HepG2 (cell line): Measurements from ENCODE around the gene SNAPIN. TPM values are rescaled to one million over a fixed set of nuclear protein-coding genes. Genes with fewer than 3 reads are reported as not detected.
A peak's percentile ranks its signal among the peaks of the same experiment; 100 is the strongest.

ENCODE experiments used
- EED ChIP-seq: sonication (generic); formaldehyde crosslinking; IDR thresholded peaks from 2 replicates; pipeline ENCODE4 v1.5.0; 2020; ENCODE audit warnings: mild to moderate bottlenecking, missing genetic modification reagents
- HMGA1 ChIP-seq: sonication (generic); formaldehyde crosslinking; conservative IDR thresholded peaks from 2 replicates; pipeline ENCODE4 v1.4.0; 2020; ENCODE audit warnings: missing genetic modification reagents
- HOXD1 ChIP-seq: sonication (generic); formaldehyde crosslinking; IDR thresholded peaks from 2 replicates; pipeline ENCODE4 v1.5.0; 2020; ENCODE audit warnings: missing genetic modification reagents
- MIER2 ChIP-seq: IDR thresholded peaks from 2 replicates; pipeline ENCODE4 v1.6.1; 2016; ENCODE audit warnings: missing biosample characterization, missing genetic modification reagents
- MIER3 ChIP-seq: IDR thresholded peaks from 2 replicates; pipeline ENCODE4 v1.6.1; 2016; ENCODE audit warnings: missing compliant biosample characterization, borderline replicate concordance
- MTA3 ChIP-seq: sonication (generic); formaldehyde crosslinking; IDR thresholded peaks from 2 replicates; pipeline ENCODE4 v1.4.0; 2020; ENCODE audit warnings: missing genetic modification reagents
- NFYB ChIP-seq: sonication (generic); formaldehyde crosslinking; IDR thresholded peaks from 2 replicates; pipeline ENCODE4 v1.4.0; 2020; ENCODE audit warnings: missing genetic modification reagents
- RARA ChIP-seq: IDR thresholded peaks from 2 replicates; pipeline ENCODE4 v1.6.1; 2016; ENCODE audit warnings: missing genetic modification reagents, missing compliant biosample characterization
- RFXANK ChIP-seq: IDR thresholded peaks from 2 replicates; pipeline ENCODE4 v1.6.1; 2016
- ZBTB38 ChIP-seq: sonication (generic); formaldehyde crosslinking; IDR thresholded peaks from 2 replicates; pipeline ENCODE4 v1.5.1; 2020; ENCODE audit warnings: mild to moderate bottlenecking, missing genetic modification reagents
- ZBTB8A ChIP-seq: sonication (generic); formaldehyde crosslinking; IDR thresholded peaks from 2 replicates; pipeline ENCODE4 v1.4.0; 2020; ENCODE audit warnings: mild to moderate bottlenecking, low read depth, missing genetic modification reagents, borderline replicate concordance
- ZFP36L2 ChIP-seq: sonication (generic); formaldehyde crosslinking; IDR thresholded peaks from 2 replicates; pipeline ENCODE4 v1.4.0; 2020; ENCODE audit warnings: missing genetic modification reagents
- ZNF121 ChIP-seq: sonication (generic); formaldehyde crosslinking; IDR thresholded peaks from 2 replicates; pipeline ENCODE4 v1.5.0; 2020; ENCODE audit warnings: mild to moderate bottlenecking, missing genetic modification reagents
- ZNF546 ChIP-seq: sonication (generic); formaldehyde crosslinking; conservative IDR thresholded peaks from 2 replicates; pipeline ENCODE4 v1.8.1; 2023; ENCODE audit warnings: mild to moderate bottlenecking, missing genetic modification reagents
- ZNF564 ChIP-seq: sonication (generic); formaldehyde crosslinking; IDR thresholded peaks from 2 replicates; pipeline ENCODE4 v1.8.1; 2023; ENCODE audit warnings: mild to moderate bottlenecking, missing genetic modification reagents
- ZNF572 ChIP-seq: sonication (generic); formaldehyde crosslinking; IDR thresholded peaks from 2 replicates; pipeline ENCODE4 v1.5.1; 2020; ENCODE audit warnings: mild to moderate bottlenecking, missing genetic modification reagents
- ZNF747 ChIP-seq: sonication (generic); formaldehyde crosslinking; IDR thresholded peaks from 2 replicates; pipeline ENCODE4 v1.8.1; 2023; ENCODE audit warnings: missing genetic modification reagents, mild to moderate bottlenecking, borderline replicate concordance
- ZNF816 ChIP-seq: sonication (generic); formaldehyde crosslinking; IDR thresholded peaks from 2 replicates; pipeline ENCODE4 v1.8.0; 2022; ENCODE audit warnings: missing genetic modification reagents, mild to moderate bottlenecking, borderline replicate concordance
- polyA plus RNA-seq, 8 experiments: library from polyadenylated mRNA; depleted of rRNA in 3 of 8; stranded (reverse) in 7 of 8; unstranded in 1 of 8; fragments of >200 nt; fragmentation: Illumina TruSeq in 4 of 8; extraction: Trizol in 4 of 8; gene quantifications; 2 replicates each; pipeline versions ENCODE4 v1.2.1 to v1.2.3, GENCODE V29; 2011 to 2016; ENCODE audit warnings: low read depth in 4 of 8, missing spikeins in 1 of 8, mixed read lengths in 1 of 8; ENCODE audit not compliant: insufficient read depth in 1 of 8
- total RNA-seq, 5 experiments: library from RNA; depleted of rRNA; stranded (reverse); fragments of >200 nt; fragmentation: Illumina TruSeq; extraction: Trizol; gene quantifications; 2 replicates each; pipeline ENCODE4 v1.2.3, GENCODE V29; 2016; ENCODE audit warnings: low read depth in 1 of 5
- TF ChIP-seq, protein P1 (sequence below): sonication (generic); formaldehyde crosslinking; conservative IDR thresholded peaks from 2 replicates; pipeline ENCODE4 v1.8.0; 2022; ENCODE audit warnings: mild to moderate bottlenecking, moderate library complexity, missing genetic modification reagents
- TF ChIP-seq, protein P2 (sequence below): sonication (generic); formaldehyde crosslinking; IDR thresholded peaks from 2 replicates; pipeline ENCODE4 v1.4.0; 2020; ENCODE audit warnings: low read depth, missing genetic modification reagents
- TF ChIP-seq, protein P3 (sequence below): sonication (generic); formaldehyde crosslinking; IDR thresholded peaks from 2 replicates; pipeline ENCODE4 v1.5.0; 2020; ENCODE audit warnings: missing genetic modification reagents, mild to moderate bottlenecking, borderline replicate concordance

SNAPIN gene
- total and polyA plus RNA-seq, 2 of the 13 experiments (the other 11 are each of a cell fraction or from before 2014, with no cell fraction given) = 23.9 to 25.7 TPM

DNA sequence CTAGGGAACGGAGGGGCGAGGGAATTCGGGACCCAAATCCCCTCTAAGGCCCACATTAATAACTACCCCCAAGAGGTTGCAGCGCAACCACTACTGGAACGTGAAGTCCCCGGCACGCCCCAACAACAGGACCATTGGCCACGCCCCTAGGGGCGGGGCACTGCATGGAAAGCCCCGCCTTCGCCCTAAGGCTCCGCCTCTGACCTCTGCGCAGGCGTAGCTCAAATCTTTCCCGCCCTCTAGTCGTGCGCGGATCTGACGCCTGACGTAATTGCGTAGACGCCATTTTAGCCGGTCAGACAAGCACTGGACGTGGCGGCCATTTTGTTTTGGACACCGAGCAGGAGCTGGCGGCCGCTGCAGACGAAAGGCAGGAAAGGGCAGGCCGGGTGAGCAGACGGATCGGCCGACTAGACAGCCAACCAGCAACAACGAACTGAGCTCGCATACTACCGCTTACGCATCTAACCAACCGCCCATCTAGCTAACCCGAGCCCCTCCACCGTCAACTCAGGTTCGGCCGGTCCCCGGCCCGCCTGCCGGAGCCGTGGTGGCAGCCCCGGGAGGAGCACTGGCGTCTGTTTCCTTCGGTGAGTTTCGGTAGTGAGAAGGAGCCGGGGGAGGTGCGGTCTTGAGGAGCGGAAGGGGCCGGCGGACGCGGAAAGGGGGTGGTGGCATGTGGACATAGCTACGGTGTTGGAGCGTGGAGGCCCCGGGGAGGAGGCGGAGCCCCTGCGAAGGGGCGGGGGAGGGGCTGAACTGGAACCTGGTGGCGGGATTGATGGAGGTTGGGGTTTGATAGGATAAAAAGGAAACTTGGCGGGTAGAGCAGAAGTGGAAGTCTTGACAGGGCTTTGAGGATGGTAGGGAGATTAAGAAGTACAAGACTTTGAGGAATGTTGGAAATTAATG lies 24.5 kb upstream of the SNAPIN start, which contains the start of gene CHTOP (continued):
- no peak for TF ChIP-seq HMGA1 (CRISPR knock-in tag)
- no peak for TF ChIP-seq RFXANK (CRISPR knock-in tag)
- TF ChIP-seq EED = peak; percentile 65; the same call in 1 of the 2 replicates
- TF ChIP-seq MIER3 (CRISPR knock-in tag) = peak; percentile 41; the same call in 1 of the 2 replicates
- TF ChIP-seq, protein P1, sequence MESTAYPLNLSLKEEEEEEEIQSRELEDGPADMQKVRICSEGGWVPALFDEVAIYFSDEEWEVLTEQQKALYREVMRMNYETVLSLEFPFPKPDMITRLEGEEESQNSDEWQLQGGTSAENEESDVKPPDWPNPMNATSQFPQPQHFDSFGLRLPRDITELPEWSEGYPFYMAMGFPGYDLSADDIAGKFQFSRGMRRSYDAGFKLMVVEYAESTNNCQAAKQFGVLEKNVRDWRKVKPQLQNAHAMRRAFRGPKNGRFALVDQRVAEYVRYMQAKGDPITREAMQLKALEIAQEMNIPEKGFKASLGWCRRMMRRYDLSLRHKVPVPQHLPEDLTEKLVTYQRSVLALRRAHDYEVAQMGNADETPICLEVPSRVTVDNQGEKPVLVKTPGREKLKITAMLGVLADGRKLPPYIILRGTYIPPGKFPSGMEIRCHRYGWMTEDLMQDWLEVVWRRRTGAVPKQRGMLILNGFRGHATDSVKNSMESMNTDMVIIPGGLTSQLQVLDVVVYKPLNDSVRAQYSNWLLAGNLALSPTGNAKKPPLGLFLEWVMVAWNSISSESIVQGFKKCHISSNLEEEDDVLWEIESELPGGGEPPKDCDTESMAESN (CRISPR knock-in tag) = peak; percentile 92
- peak; percentile 58; the same call in 1 of the 2 replicates for TF ChIP-seq ZNF564
- TF ChIP-seq, protein P2, sequence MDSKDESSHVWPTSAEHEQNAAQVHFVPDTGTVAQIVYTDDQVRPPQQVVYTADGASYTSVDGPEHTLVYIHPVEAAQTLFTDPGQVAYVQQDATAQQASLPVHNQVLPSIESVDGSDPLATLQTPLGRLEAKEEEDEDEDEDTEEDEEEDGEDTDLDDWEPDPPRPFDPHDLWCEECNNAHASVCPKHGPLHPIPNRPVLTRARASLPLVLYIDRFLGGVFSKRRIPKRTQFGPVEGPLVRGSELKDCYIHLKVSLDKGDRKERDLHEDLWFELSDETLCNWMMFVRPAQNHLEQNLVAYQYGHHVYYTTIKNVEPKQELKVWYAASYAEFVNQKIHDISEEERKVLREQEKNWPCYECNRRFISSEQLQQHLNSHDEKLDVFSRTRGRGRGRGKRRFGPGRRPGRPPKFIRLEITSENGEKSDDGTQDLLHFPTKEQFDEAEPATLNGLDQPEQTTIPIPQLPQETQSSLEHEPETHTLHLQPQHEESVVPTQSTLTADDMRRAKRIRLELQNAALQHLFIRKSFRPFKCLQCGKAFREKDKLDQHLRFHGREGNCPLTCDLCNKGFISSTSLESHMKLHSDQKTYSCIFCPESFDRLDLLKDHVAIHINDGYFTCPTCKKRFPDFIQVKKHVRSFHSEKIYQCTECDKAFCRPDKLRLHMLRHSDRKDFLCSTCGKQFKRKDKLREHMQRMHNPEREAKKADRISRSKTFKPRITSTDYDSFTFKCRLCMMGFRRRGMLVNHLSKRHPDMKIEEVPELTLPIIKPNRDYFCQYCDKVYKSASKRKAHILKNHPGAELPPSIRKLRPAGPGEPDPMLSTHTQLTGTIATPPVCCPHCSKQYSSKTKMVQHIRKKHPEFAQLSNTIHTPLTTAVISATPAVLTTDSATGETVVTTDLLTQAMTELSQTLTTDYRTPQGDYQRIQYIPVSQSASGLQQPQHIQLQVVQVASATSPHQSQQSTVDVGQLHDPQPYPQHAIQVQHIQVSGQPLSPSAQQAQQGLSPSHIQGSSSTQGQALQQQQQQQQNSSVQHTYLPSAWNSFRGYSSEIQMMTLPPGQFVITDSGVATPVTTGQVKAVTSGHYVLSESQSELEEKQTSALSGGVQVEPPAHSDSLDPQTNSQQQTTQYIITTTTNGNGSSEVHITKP (CRISPR knock-in tag) = no peak
- peak; percentile 66; the same call in 1 of the 2 replicates for TF ChIP-seq ZNF816
- TF ChIP-seq HOXD1 (CRISPR knock-in tag) = 0 out of 2 replicates have a peak, but pooled peaks have one; percentile 17
- TF ChIP-seq ZFP36L2 = no peak
- peak; percentile 96; the same call in 1 of the 2 replicates for TF ChIP-seq ZNF572
- TF ChIP-seq ZBTB38 (CRISPR knock-in tag) = peak; percentile 50; the same call in 1 of the 2 replicates
- no peak for TF ChIP-seq MTA3 (CRISPR knock-in tag)
- peak; percentile 26 for TF ChIP-seq NFYB (CRISPR knock-in tag)
- no peak for TF ChIP-seq RARA (CRISPR knock-in tag)
- TF ChIP-seq ZNF546 = no peak; the same call in 1 of the 2 replicates
- TF ChIP-seq, protein P3, sequence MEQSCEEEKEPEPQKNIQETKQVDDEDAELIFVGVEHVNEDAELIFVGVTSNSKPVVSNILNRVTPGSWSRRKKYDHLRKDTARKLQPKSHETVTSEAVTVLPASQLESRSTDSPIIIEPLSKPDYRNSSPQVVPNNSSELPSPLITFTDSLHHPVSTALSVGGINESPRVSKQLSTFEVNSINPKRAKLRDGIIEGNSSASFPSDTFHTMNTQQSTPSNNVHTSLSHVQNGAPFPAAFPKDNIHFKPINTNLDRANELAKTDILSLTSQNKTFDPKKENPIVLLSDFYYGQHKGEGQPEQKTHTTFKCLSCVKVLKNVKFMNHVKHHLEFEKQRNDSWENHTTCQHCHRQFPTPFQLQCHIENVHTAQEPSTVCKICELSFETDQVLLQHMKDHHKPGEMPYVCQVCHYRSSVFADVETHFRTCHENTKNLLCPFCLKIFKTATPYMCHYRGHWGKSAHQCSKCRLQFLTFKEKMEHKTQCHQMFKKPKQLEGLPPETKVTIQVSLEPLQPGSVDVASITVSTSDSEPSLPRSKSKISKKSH (CRISPR knock-in tag) = peak; percentile 92; the same call in 1 of the 2 replicates
- no peak for TF ChIP-seq ZBTB8A (CRISPR knock-in tag)
- no peak for TF ChIP-seq ZNF747
- TF ChIP-seq ZNF121 = no peak
- no peak for TF ChIP-seq MIER2
